Stimulated activated CD8-positive, alpha-beta memory T cell treated with anti-CD3 and anti-CD28 coated beads, Interleukin-12 subunit alpha, Interleukin-12 subunit beta, amount 100 ng/mL, for 1 hour (primary cell): ENCODE data around the gene PHF2.

Experiments used
- DNase-seq: peaks from one replicate; pipeline ENCODE4 v3.0.0-alpha.2; 2020; ENCODE audit warnings: low read depth

Gene PHF2

DNA sequence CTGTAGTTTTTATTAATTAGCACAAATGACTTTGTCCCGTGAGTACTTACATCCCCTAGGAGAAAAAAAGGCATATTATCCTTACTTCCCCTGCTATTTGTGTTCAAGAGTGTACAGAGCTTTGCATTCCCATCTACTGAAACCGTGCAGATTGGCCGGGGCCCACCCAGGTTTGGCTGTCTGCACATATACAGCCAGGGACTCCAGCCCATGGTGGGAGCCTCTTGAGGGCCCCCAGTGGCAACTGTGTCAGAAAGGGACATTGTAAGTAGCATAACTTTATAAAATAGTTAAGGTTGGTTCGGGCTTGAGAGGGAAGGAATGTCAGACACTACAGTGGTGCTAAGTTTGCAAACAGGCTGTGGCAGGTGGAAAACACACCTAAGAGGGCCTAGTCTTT is 24.7 kb downstream of the PHF2 start:
- DNase-seq = no peak

DNA sequence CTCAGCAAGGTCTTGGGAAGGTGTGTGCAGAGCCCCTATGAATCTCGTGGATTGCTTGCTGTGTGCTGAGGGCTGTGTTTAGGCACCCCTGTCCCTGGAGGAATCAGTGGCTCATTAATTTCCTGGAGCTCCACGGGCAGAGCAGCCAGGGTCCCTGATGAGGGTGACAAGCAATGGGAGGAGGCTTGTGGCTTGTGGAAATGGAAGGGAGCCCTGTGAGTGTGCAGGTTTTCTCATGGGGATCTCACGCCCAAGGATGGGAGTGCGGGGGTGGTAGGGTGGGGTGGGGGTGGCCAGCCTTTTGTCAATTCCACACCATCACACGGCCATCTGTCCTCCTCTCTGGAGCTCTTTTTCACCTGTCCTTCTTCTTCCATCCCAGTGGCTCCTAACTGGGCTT is 25.3 kb downstream of the PHF2 start:
- DNase-seq = no peak

DNA sequence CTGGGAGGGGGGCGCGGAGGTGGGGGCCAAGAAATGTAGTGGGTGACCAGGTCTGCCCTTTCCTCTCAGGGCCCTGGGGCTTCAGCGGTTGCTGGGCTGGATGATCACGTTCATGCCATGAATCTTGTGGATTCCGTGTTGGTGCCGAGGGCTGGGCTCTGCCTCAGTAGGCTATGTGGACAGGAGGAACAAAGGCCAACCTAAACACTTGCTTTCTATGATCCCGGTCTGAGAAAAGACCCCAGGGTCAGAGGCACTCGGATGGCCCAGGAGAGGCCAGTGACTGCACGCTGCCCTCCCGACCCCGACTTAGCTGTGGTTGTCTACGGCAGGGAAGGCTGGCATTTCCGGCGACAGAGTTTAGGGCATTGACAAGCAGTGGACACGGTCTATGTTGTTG is 26.6 kb downstream of the PHF2 start:
- DNase-seq = no peak

DNA sequence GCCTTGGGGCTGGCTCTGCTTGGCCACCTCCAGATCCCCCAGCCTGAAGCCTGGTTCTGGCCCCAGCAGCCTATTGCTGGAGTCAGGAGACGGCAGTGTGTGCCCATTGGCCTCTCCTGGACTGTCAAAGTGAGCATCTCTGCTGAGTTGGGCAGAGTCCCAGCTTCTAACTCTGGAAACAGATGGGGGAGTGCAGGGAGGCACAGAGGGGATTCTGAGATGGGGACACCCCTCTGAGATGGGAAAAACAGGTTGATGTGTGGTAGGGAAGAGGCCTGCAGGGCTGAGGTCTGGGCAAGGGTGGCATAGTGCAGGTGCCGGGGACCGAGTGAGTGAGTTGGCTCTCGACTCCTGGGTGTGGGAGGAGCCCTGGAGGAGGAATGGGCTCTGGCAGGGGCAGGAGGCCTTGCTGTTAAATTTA is 27.5 kb downstream of the PHF2 start:
- no peak for DNase-seq

DNA sequence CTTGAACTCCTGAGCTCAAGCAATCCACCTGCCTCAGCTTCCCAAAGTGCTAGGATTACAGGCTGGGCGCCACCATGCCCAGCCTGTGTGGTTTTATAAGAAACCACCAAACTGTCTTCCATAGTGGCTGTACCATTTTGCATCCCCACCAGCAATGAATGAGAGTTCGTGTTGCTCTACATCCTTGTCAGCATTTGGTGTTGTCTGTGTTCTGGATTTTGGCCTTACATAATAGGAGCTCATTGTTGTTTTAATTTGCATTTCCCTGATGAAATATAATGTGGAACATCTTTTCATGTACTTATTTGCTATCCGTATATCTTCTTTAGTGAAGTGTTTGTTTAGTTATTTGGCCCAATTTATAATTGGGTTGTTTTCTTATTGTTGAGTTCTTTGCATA is 29.8 kb downstream of the PHF2 start:
- no peak for DNase-seq

DNA sequence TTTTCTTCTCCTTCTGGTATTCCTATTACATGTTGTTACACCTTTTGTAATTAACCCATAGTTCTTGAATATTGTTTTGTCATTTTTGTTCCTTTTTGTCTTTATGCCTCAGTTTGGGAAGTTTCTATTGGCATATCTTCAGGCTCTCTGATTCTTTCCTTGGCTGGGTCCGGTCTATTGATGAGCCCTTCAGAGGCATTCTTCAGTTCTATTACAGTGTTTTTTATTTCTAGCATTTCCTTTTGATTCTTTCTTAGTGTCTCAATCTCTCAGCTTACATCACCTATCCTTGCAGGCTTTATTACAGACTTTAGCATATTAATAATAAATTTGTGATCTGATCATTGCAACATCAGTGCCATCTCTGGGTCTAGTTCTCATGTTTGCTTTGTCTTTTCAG is 33.8 kb downstream of the PHF2 start:
- DNase-seq = no peak

DNA sequence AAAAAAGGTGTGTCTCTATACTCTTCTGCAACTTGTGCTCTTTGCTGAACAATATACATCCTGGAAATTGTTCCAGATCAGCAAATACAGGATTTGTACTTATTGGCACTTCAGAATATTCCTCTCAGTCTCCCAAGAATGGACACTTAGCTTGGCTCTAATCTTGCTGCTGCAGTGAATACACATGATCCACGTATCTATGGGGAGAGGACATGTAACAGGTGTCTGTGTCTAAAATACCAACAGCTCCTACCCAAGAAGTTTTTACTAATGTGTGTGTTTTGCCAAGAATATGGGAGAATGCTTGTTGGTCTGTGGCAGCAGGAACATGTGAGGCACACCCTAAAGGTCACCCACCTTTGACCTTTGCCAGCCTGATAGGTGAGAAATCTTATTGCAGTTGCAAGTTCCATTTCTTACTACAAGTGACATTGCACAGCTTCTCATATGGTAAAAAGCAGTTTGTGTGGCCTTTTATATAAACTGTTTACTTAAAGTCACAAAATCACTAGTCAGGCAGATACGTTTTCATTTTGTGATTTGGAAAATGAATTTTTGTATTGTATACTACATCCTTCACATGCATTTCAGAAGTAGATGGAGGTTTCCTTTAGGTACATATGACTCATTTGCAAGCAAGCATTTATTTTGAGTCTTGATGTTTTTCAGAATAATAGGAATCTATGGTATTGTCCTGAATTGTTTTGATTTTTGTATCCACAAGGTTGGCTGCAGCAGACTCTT is 35.8 kb downstream of the PHF2 start:
- no peak for DNase-seq

DNA sequence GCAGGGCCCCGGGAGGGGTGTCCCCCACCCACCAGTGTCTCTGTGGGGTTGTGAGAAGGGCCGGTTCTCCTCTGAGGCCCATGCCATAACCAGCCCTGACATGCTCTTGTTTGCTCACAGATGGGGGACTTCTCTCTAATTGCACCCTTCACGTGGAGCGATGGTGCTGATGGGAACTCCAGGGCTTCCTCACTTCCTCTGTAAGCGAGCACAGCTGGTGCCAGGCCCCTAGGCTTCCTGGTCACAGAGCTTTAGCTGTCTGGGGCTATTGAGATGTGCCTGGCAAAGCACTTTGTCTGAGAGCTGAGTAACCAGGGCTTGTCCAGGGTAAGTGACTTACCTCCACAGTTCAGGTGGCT is 36.4 kb downstream of the PHF2 start:
- no peak for DNase-seq

DNA sequence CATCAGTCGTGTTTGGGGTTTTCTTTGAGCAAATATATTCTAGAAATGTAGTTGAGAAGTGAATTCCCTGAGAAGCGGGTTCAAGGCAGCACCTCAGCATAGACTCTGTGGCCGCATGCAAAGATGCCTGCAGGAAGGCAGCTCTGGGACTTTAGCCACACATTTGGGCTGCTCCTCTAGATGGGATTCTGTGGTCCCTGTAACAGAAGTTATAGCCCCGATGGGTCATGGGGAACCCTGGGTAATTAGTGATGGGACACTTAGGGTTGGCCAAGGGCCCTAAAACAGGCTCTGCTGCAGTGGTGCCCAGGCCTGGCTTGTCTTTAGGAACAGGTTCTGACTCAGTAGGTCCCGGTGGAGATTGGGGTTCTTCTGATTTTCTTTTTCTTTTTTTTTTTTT is 36.8 kb downstream of the PHF2 start:
- DNase-seq = no peak

DNA sequence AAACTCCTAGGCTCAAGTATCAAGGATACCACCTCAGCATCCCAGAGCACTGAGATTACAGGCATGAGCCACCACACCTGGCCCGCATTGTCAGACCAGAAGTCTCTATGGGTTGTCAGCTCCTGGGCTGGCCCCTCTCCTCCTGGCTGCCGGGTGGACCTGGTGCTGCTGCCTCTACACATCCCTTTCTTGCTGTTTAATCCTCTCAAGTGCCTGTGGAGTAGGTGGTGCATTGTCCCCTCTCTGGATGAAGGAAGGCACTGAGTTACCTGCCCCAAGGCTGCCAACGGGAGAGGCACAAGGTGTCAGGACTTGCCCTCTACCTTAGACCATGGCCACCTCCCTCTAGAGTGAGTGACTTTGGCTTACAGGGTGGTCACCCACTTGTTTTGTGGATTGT is 37.4 kb downstream of the PHF2 start:
- DNase-seq = no peak

DNA sequence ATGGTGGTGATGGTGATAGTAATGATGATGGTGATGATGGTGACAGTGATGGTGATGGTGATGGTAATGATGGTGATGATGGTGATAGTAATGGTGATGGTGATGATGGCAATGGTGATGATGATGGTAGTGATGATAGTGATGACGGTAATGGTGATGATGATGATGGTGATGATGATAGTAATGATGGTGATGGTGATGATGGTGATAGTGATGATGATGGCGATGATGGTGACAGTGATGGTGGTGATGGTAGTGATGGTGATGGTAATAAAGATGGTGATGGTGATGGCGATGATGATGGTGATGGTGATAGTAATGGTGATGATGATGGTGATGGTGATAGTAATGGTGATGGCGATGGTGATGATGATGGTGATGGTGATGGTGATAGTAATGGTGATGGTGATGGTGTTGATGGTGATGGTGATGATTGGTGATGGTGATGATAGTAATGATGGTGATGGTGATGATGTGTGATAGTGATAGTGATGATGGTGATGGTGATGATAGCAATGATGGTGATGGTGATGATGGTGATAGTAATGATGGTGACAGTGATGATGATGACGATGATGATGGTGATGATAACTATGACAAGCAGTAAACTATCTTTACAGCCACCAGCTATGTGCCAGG is 38.6 kb downstream of the PHF2 start:
- DNase-seq = no peak

DNA sequence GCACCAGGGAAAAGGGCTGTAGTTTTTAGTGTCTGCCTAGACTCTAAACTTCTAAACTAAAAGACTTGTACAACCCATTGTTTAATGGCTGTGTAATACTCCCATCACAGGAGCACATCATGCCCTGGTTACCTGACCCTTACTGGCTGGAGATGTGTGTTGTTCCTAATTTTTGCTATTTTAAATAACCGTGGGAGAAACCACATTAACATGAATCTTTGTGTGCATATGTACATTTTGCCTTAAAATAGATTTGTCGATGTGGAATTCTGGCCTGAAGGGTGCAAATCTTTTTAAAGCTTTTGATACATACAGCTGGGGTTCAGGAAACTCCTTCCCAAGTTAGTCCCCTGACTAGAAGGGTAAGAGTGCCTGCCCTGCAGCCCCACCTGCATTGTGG is 39.7 kb downstream of the PHF2 start:
- no peak for DNase-seq

DNA sequence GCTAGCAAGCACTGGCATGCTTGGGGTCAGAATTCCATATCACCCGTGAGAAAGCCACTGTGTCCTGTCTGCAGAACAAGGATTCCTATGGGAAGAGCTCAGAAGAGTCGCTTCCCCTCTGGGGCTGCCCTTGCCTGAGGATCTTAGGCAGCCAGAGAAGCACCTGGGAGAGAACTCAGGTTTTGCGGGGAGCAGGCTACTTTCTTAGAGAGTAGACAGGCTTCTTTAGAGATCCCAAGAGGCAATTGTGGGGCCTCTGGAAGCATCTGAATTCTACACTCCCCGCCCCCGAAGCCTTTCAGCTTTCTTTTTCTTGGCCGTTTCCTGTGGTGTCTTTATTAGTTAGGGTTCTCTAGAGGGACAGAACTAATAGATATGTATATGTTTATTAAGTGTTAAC is 40.9 kb downstream of the PHF2 start:
- no peak for DNase-seq

DNA sequence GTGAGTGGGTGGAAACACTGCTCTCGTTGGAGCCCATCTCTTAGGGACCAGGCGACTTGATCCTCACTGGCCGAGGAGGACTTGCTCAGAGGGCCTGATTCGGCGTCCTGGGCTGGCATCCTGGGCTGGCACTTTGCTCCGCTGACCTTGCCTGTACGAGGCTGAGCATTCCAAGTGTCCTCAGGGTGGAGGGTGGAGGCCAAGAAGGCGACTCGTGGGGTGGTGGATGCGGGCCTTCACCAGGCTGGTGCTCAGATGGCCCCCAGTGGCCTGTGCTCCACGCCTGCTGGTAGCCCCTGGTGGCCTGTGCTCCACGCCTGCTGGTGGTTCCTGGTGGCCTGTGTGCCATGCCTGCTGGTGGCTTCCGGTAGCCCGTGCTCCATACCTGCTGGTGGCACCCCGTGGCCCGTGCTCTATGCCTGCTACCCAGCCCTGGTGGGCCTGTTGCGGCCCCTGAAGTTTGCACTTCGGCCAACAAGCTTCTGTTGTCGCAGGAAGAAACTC is 42.9 kb downstream of the PHF2 start:
- DNase-seq = no peak

DNA sequence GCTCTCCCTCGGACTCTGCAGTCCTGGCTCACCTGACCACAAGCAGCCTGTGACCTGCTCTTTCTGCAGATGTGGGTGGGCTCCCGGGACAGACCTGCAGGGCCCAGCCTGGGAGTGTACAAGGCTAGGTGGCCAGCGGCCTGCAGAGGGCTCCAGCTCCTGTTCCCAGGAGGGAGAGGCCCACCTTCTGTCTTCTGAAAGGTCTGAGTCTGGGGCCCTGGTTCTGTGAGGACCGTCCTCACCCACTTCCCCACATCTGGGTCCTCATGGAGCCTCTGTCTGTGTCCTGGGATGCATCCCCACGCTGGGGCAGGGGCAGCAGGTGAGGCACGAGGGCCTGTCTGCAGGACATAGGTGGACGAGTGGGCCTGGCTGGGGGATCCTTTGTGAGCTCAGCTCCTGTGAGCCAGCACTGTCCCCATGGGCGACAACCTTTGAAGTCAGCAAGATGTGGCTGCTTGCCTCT is 43.7 kb downstream of the PHF2 start:
- no peak for DNase-seq

DNA sequence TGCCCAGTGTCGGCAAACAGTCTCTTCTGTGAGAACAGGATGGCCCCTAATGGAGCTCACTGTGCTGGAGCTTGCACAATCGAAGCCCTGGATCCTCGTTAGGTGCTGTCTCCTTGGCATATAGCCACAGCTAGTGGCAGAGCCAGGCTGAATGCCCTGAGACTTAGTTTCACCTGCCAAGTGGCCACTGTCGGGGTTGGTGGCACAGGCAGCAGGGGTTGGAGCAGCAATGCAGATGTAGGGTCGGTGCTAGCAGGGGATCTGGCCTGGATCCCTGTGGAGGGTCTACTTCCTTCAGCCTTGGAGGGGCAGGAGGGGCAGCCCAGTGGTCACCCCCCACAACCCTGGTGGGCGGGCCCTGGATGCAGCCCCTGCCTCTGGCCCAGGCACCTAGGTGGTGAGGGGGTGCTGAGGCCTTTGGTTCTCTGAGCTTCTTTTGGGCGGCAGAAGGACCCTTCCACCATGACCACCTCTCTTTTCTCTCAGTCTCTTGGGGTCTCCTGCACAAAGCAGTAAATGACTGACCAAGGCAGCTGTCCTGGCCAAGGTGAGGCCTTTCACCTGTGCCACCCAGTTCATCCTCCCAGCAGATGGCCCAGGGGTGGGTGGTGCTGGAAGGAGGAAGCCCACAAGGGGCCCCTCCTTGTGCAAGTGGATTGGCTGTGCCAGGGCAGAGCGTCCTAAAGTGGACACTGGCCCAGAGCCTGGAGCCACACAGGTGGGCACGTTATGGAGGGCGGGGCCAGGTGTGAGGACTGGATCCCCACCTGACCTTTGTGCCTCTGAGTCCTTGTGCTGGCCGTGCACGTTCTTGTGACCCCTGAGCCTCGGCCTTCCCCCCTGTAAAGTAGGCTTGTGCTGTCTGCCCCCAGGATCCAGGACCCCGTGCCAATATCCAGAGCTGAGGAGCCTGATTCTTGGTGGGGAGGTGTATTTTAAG is 44.8 kb downstream of the PHF2 start:
- DNase-seq = no peak

DNA sequence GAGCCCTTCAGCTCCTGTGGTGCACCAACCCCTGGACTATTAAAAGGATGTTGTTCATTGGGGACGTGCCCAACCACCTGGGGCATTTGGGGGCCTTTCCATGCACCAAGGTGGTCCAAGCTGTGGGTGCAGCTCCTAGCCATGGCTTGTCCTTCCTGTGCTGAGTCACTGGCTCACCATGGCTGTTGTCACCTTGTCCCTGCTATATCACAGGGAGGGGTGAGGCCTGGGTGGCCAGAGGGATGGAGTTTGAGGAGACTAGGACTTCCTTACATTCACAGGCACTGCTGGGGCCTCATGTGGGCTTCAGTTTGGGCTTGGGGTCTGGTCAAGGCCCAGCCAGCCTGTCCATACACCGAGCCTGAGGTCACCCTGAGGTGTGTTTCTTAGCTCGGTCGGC is 45.5 kb downstream of the PHF2 start:
- DNase-seq = no peak

DNA sequence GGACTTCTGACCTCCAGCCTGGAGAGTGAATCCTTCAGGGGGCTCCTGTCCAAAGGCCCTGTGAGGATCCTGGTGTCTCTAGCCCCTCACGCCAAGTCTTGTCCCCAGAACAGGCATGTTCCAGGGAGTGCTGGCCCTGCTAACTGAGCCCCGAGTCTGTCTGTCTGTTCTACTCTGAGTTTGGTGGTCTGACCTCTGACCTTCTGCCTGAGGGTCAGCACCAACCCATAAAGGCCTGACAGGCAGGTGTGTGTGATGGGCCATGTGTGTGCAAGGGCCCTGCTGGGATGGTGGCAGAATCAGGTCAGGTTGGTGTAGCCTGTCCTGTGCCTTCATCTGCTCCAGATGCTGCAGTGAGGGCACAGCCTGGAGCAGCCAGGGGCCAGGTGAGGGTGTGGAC is 46.3 kb downstream of the PHF2 start:
- DNase-seq = no peak

DNA sequence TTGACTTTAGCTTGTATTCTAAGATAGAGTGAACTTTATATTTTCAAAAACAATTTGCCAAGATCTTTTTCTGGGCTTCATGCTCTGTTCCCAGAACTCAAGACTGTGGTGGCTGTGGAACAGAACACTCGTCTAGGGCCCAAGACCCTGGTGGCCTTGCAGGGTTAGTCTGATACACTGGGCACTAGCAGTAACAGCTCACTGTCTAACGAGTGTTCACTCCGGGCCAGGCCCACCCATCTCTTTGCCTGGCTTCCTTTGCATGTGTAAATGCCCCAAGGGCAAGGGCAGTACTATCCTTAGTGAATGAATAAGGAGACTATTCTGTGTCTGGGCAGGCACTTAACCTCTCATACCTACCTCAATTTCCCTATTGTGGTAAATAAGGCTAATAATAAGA is 47.4 kb downstream of the PHF2 start:
- no peak for DNase-seq

DNA sequence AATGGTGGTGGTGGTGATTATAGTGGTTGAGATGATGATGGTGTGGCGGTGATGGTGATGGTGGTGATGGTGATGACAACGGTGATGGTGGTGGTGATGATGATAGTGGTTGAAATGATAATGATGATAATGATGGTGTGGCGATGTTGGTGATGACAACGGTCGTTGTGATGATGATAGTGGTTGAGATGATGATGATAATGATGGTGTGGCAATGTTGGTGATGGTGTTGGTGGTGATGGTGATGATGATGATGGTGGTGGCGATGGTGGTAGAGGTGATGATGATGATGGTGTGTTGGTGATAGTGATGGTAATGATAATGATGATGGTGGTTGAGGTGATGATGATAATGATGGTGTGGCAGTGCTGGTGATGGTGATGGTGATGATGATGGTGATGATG is 48.0 kb downstream of the PHF2 start:
- DNase-seq = no peak

DNA sequence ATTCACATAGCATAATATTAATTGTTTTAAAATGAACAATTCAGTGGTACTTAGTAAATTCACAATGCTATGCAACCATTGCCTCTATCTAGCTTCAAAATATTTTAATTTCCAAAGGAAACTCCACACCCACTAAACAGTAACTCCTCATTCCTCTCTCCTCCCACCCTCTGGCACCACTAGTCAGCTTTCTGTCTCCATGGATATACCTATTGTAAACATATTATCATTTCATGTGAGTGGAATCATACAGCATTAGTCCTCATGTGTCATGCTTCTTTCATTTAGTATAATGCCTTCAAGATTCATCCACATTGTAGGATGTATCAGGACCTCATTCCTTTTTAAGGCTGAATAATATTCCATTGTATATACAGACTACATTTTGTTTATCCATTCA is 48.6 kb downstream of the PHF2 start:
- DNase-seq = no peak

DNA sequence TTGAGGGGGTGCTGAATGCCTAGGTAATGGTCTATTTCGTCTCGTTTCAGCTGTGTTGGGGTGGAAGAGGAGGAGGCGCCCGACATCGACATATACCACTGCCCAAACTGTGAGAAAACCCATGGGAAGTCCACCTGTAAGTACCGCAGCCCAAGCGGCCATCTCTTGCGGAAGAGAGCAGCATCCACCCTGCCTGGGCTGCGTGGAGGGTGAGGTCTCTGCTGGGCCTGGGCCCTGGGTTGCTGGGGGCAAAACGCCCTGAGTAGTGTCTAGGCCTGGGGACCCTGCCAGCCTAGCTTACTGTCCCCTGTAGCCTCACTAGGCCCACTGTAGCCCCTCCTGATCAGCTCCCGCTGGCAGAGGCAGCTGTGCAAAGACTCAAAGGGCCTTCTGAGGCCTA is 53.5 kb downstream of the PHF2 start:
- DNase-seq = no peak
